HFF-Myc (cell line): ENCODE measurements around the gene IRAK2.
"Not testable (repeated sequence)": the region's sequence is repeated elsewhere in the genome, so short reads cannot be mapped to it uniquely, and the experiment has no call there.

ENCODE experiments used
- DNase-seq: peaks from one replicate; pipeline ENCODE4 v3.0.0-alpha.2; 2011; ENCODE audit warnings: low read depth; ENCODE audit errors: extremely low read depth
- H3K4me3 ChIP-seq: replicated peaks from 2 replicates; pipeline ENCODE4 v1.5.1; 2011; ENCODE audit warnings: low read depth, mild to moderate bottlenecking, control low read depth, low read length
- TF ChIP-seq, protein P1 (sequence below): IDR thresholded peaks from 2 replicates; pipeline ENCODE4 v1.5.1; 2012; ENCODE audit warnings: mild to moderate bottlenecking, low read depth, low read length, control low read depth; ENCODE audit errors: missing control alignments

IRAK2 gene

DNA sequence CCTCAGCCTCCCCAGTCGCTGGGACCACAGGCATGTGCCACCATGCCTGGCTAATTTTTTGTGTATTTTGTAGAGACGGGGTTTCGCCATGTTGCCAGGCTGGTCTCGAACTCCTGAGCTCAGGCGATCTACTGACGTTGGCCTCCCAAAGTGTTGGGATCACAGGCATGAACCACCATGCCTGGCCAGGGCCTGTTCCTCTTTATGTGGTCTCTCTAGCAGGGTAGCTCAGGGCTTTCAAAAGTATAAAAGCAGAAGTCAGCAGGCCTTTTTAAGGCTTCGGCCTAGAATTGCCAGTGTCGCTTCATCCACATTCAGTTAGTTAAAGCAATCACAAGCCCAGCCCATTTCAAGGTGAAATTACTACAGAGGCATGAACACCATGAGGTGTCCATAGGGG is 15.5 kb upstream of the IRAK2 start:
- no peak for DNase-seq
- TF ChIP-seq, protein P1, sequence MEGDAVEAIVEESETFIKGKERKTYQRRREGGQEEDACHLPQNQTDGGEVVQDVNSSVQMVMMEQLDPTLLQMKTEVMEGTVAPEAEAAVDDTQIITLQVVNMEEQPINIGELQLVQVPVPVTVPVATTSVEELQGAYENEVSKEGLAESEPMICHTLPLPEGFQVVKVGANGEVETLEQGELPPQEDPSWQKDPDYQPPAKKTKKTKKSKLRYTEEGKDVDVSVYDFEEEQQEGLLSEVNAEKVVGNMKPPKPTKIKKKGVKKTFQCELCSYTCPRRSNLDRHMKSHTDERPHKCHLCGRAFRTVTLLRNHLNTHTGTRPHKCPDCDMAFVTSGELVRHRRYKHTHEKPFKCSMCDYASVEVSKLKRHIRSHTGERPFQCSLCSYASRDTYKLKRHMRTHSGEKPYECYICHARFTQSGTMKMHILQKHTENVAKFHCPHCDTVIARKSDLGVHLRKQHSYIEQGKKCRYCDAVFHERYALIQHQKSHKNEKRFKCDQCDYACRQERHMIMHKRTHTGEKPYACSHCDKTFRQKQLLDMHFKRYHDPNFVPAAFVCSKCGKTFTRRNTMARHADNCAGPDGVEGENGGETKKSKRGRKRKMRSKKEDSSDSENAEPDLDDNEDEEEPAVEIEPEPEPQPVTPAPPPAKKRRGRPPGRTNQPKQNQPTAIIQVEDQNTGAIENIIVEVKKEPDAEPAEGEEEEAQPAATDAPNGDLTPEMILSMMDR = no peak
- no peak overlapping the region for H3K4me3 ChIP-seq

DNA sequence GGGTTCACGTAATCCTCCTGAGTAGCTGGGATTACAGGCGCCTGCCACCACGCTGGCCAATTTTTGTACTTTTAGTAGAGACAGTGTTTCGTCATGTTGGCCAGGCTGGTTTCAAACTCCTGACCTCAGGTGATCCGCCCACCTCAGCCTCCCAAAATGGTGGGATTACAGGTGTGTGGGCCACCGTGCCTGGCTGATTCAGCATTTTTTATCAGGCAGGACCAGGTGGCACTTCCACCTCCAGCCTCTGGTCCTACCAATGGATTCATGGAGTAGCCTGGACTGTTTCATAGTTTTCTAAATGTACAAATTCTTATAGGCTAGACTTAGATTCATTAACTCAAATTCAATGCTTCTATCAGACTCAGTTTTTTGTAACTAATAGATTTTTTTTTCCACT is 13.7 kb upstream of the IRAK2 start:
- H3K4me3 ChIP-seq = no peak overlapping the region
- no peak for DNase-seq
- TF ChIP-seq, protein P1 = no peak

DNA sequence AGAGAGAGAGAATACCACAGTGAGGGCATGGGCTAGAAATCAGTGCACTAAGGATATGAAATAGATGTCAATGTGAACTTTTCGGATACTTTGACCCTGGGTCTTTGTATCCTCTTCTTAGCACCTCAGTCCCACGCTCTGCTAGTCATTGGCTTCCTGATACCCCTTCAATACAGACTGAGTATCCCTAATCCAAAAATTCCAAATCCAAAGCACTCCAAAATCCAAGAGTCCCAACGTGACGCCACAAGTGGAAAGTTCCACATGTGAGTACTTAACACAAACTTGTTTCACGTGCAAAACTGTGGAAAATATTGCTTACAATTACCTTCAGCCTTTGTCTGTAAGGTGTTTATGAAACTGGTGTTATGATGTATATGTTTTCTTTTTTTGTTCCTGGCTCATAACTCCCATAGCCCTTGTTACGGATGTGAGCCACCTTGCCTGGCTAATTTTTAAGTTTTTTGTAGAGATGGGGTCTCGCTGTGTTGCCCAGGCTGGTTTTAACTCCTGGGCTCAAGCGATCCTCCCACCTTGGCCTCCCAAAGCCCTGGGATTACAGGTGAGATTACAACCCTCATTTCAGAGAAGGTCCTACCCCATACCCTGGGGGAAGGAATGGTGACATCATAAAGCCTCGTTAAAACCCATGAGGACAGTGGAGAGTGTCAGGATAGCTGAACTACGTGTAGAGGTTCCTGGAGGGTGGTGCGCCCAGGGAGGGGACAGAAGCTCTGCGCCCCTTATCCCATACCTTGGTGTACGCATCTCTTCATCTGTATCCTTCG is 10.2 kb upstream of the IRAK2 start:
- TF ChIP-seq, protein P1 = no peak
- no peak for DNase-seq
- no peak overlapping the region for H3K4me3 ChIP-seq

DNA sequence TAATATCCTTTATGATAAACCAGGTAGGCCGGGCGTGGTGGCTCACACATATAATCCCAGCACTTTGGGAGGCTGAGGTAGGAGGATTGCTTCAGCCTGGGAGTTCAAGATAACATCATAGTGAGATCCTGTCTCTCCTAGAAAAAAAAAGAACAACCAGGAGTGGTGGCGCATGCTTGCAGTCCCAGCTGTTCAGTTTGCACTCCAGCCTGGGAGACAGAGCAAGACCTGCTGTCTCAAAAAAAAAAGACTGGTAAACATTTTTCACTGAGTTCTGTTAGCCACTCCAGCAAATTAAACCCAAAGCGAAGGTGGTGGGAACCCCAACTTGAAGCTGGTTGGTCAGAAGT is 9.6 kb upstream of the IRAK2 start:
- TF ChIP-seq, protein P1 = no peak
- DNase-seq = no peak
- no peak overlapping the region for H3K4me3 ChIP-seq

DNA sequence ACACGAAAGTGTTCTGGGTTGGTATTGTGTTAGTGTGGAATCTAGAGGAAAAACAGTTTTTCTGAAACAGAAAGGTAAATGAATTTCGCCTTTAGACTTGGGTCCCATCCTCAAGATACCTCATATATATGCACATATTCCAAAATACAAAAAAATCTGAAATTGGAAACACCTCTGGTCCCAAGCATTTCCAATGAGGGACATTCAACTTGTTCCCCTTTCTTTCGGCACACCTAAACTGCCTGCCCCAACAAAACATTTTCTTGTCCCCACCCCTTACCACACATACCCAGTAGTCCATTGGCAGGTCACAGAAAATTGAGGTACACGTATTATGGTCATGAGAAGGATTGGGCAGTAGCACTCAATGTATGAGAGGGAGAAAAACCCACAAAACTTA is 9.1 kb upstream of the IRAK2 start:
- DNase-seq = no peak
- TF ChIP-seq, protein P1 = no peak
- H3K4me3 ChIP-seq = no peak overlapping the region

DNA sequence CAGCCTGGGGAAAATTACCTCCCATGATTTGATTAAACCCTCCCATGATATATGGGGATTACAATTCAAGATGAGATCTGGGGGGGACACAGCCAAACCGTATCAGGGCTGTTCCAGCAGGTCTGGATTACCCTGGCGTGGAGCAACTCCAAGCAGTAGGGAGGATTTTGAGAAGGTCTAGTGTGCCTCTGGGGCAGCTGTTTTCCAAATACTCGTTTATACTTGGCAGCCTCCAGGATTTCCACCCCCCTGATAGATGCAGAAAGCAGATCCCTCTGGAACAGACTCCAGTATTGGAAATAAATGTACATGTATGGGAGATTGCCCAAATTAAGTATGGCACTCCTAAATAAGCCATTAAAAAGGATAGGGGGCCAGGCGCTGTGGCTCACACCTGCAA is 7.7 kb upstream of the IRAK2 start:
- no peak overlapping the region for H3K4me3 ChIP-seq
- TF ChIP-seq, protein P1 = no peak
- DNase-seq = no peak

DNA sequence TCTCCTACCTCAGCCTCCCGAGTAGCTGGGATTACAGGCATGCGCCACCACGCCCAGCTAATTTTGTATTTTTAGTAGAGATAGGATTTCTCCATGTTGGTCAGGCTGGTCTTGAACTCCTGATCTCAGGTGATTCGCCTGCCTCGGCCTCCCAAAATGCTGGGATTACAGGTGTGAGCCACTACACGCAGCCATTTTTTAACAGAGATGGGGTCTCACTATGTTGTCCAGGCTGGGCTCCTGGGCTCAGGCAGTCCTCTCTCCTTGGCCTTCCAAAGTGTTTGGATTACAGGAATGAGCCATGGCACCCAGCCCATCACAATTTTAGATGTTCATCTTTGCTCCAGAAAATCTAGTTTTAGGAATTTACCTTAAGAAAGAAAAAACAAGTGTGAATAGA is 6.2 kb upstream of the IRAK2 start:
- DNase-seq, H3K4me3 ChIP-seq: not testable (repeated sequence)
